Stimulated activated CD8-positive, alpha-beta memory T cell treated with anti-CD3 and anti-CD28 coated beads, Interleukin-7, amount 100 ng/mL, for 24 hours (primary cell): ENCODE results near the gene CDK10.
"Not testable (repeated sequence)": the region's sequence is repeated elsewhere in the genome, so short reads cannot be mapped to it uniquely, and the experiment has no call there.

Experiments used
- DNase-seq: peaks from one replicate; pipeline ENCODE4 v3.0.0-alpha.2; 2020; ENCODE audit warnings: low read depth

The CDK10 gene, protein sequence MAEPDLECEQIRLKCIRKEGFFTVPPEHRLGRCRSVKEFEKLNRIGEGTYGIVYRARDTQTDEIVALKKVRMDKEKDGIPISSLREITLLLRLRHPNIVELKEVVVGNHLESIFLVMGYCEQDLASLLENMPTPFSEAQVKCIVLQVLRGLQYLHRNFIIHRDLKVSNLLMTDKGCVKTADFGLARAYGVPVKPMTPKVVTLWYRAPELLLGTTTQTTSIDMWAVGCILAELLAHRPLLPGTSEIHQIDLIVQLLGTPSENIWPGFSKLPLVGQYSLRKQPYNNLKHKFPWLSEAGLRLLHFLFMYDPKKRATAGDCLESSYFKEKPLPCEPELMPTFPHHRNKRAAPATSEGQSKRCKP

DNA sequence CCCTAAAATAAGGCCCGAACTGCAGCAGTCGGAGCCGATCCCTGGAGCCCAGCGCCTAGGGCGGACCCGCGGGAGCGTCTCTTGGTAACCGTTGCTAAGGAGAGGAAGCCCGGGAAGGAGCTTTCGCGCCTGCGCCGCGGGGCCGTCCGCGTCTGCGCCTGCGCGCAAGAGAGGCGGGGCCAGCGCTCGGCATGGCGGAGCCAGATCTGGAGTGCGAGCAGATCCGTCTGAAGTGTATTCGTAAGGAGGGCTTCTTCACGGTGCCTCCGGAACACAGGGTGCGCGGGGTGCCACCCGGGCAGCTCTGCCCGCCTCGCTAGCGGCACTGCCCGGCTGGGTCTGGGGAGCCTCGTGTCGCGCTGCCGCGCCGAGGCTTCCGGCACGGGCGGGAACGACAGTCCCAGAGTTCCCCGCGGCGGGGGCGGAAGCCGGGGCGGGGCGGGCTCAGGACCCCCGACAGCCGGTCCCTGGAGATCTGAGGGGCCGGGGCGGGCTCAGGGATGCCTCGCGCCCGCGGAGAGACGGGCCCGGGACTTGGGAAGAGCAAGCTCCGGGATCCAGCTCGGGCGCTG, at the start of gene CDK10:
TSS of gene CDK10 (plus strand) at position 170 of the 572 bp plus-strand sequence. CDS start at position 192, 22 bp downstream.
- DNase-seq = peak; percentile 86

DNA sequence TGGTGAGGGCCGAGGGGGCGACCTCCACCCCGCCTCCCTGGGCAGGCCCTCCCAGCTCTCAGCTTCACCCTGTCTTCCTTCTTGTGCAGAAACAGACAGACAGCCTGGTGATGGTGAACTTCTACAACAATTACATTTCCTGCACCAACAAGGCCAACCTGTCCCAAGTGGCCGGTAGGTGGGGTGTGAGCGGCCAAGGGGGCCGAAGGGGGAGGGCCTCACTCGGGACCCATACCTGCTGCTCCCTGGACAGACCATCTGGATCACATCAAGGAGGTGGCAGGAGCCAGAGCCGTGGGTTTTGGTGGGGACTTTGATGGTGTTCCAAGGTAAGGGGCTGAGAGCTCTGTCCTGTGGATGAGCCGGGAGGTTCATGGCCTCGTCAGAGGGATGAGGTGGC, 49.1 kb upstream of the CDK10 start:
- no peak for DNase-seq

DNA sequence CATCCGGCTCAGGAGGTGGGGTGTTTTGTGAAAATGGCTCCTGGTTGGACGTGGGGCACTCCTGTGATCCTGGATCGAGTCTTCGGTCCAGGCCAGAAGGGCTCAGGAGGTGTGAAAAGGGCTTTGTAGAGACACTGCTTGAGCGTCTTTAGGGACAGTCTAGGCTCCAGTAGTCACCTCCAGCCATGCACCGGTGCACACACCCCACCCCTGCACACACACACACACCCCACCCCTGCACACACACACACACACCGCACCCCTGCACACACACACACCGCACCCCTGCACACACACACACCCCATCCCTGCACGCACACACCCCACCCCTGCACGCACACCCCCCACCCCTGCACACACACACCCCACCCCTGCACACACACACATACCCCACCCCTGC, 48.0 kb upstream of the CDK10 start:
- DNase-seq = no peak

DNA sequence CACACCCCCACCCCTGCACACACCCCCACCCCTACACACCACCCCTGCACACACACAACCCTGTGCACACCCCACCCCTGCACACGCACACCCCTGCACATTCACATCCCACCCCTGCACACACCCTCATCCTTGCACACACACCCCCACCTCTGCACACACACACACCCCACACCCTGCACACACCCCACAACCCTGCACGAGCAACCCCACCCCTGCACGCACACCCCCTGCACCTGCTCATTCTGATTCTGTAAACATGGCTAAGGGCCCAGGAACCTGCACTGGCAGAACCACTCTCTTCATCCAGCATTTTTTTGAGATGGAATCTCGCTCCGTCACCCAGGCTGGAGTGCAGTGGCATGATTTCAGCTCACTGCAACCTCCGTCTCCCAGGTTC, 47.1 kb upstream of the CDK10 start:
- DNase-seq = no peak

GRCh38 chr16:89641458-89642119, 44.9 kb upstream of the CDK10 start:
- DNase-seq = no peak

DNA sequence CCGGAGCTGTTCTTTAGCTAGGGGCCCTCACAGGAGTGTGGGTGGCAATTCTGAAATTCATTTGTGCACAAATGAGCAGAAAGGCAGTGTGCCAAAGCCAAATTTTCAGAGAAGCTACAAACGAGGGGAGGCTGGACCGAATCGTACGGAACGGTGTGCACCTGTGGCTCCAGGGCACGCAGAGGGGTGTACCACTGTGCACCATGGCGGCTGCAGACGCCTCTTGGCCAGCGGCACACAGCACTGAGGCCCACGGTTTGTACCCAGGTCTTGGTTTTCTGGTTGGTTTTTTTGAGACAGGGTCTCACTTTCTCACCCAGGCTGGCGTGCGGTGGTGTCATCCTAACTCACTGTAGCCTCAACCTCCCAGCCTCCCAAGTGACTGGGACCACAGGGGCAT, 43.9 kb upstream of the CDK10 start:
- no peak for DNase-seq

- no peak for DNase-seq
Observed at GRCh38 chr16:89643769-89644300, 42.7 kb upstream of the CDK10 start.

GRCh38 chr16:89645122-89645521, 41.4 kb upstream of the CDK10 start:
- no peak for DNase-seq

GRCh38 chr16:89646270-89646669, 40.2 kb upstream of the CDK10 start:
- no peak for DNase-seq

- no peak for DNase-seq
Observed at GRCh38 chr16:89646906-89647305, 39.6 kb upstream of the CDK10 start.

- DNase-seq = no peak
Observed at GRCh38 chr16:89651584-89651983, 34.9 kb upstream of the CDK10 start.

- no peak for DNase-seq
Observed at GRCh38 chr16:89653656-89654295, 32.7 kb upstream of the CDK10 start.

GRCh38 chr16:89655062-89655643, 31.3 kb upstream of the CDK10 start:
- DNase-seq = no peak

- DNase-seq = no peak
Observed at GRCh38 chr16:89656435-89657121, 29.9 kb upstream of the CDK10 start.

- DNase-seq = peak; percentile 82
Observed at GRCh38 chr16:89657442-89658220, 28.9 kb upstream of the CDK10 start, which contains the start of the genes CHMP1A and SPATA33. Gene CHMP1A, minus strand, starts transcription at chr16:89657708. Its CDS starts 120 bp downstream, at chr16:89657588. Gene SPATA33, plus strand, starts transcription at chr16:89657836. Its CDS starts 76 bp downstream, at chr16:89657912.

DNA sequence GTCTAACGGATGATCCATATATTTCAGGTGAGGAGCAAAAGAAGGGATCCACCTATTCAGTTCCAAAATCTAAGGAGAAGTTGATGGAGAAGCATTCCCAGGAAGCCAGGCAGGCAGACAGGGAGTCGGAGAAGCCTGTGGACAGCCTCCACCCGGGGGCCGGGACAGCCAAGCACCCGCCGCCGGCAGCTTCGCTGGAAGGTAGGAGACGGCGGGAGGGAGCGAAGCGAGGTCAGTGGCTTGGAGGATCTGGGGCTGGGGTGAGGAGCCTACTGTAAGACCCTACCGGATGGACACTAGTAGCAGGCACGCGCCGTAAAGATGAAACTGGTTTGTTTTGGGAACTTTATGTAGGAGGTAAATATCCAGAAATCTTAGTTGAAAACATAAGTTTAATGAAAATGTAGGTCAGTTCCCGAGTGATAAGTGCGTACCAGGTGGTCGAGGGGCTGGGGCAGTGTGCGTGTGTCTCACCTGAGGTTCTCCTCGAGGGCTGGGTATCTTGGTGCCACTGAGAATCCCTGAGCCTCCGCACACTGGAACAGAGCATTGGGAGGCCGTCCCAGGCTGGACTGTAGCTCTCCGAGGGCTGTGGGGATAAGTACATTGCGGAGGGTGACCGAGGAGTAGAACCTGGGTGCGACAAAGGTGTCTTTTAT, 28.1 kb upstream of the CDK10 start:
- no peak for DNase-seq

GRCh38 chr16:89660146-89660545, 26.3 kb upstream of the CDK10 start:
- DNase-seq = no peak

GRCh38 chr16:89661215-89661614, 25.3 kb upstream of the CDK10 start:
- DNase-seq = no peak

DNA sequence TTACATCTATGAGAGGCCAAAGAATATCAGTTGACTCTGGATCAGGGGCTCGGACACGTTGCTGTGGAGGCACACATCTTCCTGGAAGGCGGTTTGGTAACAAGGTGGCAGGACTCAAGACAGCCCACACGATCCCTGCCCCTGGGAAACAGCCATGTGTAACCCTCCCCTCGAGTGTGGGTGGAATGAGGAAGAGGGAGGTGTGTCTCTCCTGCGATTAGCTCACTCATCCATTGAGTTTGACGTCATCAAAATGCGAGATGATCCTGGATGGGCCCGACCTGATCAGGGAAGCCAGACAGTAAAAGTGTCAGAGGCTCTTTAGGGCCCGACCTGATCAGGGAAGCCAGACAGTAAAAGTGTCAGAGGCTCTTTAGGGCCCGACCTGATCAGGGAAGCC, 22.3 kb upstream of the CDK10 start:
- not testable (repeated sequence) for DNase-seq

GRCh38 chr16:89667000-89667399, 19.5 kb upstream of the CDK10 start:
- not testable (repeated sequence) for DNase-seq
